Measurements from ENCODE around the gene BAIAP2L2.

- TF ChIP-seq POLR2A (IDR thresholded peaks at IDR 0.05): no peak
- TF ChIP-seq CTCF (IDR thresholded peaks at IDR 0.05): no peak
Observed at GRCh38 chr22:38041760-38042487, 68.6 kb downstream of the BAIAP2L2 start.
